Measurements from ENCODE around the gene TBX1.

DNA sequence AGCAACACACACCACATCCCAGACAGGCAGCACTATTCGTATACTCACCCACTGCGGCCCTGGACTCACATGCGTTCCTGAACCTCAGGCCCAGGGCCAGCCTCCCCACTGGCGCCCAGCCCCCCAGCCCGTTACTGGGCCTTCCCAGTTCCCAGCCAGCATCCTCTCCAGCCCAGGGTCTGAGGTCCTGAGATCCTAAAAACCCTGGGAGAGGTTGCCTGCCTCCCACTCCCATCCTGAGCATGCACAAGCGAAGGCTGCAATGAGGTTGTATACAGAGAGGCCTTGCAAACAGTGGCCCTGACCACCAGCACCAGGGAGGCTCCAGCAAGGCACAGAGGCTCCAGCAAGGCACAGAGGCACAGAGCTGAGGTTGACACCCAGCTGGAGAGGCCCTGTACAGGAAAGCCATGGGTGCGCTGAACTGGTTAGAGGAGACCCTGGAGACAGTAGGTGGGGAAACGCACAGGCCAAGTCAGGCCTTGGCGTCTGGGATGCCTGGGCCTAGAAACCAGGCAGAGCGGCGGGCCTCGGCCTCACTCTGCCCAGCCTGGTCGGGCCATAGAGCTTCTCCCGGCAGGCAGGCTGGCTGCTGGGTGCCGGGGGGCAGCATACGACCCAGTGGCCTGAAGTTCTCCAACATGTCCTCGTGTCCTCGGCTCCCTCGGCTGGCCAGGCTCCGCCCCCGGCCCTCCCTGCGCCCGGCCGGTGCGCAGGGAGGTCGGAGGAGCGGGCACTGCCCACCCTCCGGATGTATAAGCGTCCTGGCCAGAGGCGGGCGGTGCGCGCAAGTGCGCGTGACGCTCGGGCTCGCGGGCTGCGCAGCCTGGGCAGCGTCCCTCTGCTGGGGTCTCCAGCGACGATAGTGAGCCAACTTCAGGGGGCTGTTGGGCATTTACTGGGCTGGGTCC is 2.3 kb upstream of the TBX1 start:
- TF ChIP-seq POLR2A (IDR thresholded peaks at IDR 0.05) (no peak), POLR2AphosphoS5 (IDR thresholded peaks at IDR 0.05) (no peak)
